ENCODE data around the gene FRS2.

Gene FRS2

DNA sequence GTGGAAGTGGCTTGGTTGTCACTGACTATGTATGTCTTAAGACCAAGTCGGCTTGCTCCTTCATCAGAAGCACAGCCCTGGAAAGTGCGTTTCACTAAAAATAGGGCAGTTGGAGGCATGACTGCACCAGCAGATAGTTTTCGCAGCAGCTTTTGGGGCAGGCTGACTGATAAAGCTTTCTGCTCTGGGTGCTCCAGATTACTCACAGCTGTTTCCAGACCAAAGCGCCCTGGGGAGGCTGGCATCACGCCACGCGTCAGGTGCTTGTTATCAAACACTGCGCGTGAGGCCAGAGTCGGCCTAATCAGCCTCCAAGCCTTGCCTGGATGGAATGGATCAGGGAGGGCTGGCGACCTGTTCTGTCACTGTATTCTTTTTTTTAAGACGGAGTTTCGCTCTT, 153.8 kb downstream of the FRS2 start:
- no peak for DNase-seq (ENCODE audit: low read depth in 3 of 3)

DNA sequence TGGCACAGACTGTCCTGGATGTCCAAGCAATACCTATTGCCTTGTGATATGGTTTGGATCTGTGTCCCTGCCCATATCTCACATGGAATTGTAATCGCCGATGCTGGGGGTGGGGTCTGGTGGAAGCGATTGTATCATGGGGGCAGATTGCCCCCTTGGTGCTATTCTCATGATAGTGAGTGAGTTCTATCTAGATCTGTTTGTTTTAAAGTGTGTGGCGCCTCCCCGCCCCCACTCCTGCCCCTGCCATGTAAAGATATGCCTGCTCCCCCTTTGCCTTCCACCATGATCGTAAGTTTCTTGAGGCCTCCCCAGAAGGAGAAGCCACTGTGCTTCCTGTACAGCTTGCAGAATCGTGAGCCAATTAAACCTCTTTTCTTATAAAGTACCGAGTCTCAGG, 157.3 kb downstream of the FRS2 start:
- DNase-seq (ENCODE audit: low read depth in 3 of 3) = no peak
